GM12873 (cell line): ENCODE data around the gene RUSF1.

ENCODE experiments used
- TF ChIP-seq, protein P1 (sequence below): IDR thresholded peaks from 2 replicates; pipeline ENCODE4 v1.5.1; 2012; ENCODE audit warnings: low read depth, mild to moderate bottlenecking, moderate library complexity, low read length, control low read depth; ENCODE audit not compliant: insufficient read depth; ENCODE audit errors: missing control alignments

The RUSF1 gene

DNA sequence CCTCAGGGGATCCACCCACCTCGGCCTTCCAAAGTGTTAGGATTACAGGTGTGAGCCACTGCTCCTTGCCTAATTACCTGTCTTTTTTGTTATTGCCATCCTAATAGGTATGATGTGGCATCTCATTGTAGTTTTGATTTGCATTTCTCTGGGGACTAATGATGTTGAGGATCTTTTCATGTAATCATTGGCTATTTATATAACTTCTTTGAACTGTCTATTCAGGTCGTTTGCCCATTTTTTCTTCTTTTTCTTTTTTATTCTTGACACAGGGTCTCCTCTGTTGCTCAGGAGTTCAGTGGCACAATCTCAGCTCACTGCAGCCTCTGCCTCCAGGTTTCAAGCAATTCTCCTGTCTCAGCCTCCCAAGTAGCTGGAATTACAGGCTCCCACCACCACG lies 37.6 kb downstream of the RUSF1 start:
- TF ChIP-seq, protein P1, sequence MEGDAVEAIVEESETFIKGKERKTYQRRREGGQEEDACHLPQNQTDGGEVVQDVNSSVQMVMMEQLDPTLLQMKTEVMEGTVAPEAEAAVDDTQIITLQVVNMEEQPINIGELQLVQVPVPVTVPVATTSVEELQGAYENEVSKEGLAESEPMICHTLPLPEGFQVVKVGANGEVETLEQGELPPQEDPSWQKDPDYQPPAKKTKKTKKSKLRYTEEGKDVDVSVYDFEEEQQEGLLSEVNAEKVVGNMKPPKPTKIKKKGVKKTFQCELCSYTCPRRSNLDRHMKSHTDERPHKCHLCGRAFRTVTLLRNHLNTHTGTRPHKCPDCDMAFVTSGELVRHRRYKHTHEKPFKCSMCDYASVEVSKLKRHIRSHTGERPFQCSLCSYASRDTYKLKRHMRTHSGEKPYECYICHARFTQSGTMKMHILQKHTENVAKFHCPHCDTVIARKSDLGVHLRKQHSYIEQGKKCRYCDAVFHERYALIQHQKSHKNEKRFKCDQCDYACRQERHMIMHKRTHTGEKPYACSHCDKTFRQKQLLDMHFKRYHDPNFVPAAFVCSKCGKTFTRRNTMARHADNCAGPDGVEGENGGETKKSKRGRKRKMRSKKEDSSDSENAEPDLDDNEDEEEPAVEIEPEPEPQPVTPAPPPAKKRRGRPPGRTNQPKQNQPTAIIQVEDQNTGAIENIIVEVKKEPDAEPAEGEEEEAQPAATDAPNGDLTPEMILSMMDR, result no peak

DNA sequence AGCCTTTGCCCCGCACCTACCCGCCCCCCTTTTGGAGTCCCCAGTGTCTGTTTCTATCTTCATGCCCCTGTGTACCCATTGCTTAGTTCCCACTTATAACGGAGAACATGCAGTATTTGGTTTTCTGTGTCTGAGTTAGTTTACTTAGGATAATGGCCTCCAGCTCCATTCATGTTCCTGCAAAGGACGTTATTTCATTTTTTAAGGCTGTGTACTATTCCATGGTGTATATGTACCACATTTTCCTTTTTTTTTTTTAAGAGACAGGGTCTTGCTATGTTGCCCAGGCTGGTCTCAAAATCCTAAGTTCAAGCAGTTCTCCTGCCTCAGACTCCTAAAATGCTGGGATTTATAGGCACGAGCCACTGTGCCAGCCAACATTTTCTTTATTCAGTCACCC lies 40.3 kb downstream of the RUSF1 start:
- TF ChIP-seq, protein P1, result no peak

DNA sequence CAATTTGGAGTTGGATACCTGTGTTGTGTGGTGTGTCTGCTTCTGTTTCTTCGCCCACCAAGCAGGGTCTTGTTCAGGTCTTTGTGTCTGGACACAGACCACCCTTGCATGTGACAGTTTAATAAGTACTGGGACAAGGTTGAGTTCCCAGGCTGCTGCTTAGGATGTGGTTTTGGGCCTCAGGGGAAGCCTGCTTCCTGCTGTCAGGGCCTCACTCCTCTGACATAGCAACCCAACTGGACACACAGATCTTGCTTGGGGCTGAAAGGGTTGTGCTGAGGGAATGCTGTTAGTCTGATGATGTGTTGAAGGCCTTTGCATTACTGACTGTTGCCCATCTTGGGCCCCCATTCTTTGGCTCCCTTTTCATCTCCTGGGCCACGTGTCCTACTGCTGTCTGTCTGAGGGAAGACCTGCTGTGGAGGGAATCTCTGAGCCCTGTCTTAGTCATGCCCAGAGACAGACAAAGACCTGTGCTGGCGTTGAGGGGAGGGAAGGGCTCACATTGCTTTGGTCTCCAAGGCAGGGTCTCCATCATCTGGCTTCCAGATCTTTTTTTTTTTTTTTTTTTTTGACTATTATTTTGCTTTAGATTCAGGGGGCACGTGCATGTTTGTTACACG lies 40.9 kb downstream of the RUSF1 start:
- TF ChIP-seq, protein P1, result no peak

DNA sequence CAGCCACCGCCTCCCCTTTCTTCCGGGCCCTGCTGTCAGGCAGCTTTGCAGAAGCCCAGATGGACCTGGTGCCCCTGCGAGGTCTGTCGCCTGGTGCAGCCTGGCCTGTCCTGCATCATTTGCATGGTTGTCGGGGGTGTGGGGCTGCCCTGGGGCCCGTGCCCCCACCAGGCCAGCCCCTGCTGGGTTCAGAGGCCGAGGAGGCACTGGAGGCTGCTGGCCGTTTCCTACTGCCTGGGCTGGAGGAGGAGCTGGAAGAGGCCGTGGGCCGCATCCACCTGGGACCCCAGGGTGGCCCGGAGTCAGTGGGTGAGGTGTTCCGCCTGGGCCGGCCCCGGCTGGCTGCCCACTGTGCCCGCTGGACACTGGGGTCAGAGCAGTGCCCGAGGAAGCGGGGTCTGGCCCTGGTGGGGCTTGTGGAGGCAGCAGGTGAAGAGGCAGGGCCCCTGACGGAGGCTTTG lies 41.8 kb downstream of the RUSF1 start:
- TF ChIP-seq, protein P1, result no peak

DNA sequence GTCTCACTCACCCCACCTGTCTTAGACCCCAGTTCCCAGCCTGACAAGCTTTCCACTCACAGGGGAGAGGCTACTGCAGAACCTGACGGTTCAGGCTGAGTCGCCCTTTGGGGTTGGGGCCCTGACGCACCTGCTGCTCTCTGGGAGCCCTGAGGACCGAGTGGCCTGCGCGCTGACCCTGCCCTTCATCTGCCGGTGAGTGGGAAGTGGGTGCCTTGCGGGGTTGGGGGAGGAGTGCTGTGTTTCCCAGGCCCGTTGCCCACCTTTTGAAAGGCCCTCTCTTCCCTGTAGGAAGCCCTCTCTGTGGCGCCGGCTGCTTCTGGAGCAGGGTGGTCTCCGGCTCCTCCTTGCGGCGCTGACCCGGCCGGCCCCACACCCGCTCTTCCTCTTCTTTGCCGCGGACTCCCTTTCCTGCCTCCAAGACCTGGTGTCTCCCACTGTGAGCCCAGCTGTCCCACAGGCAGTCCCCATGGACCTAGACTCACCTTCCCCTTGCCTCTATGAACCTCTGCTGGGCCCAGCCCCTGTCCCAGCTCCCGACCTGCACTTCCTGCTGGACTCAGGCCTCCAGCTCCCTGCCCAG lies 42.3 kb downstream of the RUSF1 start:
- TF ChIP-seq, protein P1, result no peak

DNA sequence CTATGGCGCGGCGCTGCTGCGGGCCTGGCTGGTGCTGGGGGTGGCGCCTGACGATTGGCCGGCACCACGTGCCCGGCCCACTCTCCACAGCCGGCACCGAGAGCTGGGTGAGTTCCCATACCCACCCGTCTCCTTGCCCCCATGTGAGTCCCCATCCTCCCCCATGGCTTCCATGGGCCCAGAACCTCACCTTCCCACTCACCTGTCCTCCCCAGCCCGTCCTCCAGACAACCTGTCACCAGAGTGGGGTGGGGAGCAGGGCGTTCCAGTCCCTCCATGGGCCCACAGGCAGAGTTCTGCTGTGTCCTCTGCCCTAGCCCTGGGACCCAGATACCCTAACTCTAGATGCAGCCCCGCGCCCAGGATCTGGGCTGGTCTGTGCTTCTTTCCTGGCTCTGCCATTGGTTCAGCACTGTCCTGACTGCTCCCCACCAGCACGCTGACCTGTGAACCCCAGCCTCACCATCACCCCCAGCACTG lies 43.4 kb downstream of the RUSF1 start:
- TF ChIP-seq, protein P1, result no peak

DNA sequence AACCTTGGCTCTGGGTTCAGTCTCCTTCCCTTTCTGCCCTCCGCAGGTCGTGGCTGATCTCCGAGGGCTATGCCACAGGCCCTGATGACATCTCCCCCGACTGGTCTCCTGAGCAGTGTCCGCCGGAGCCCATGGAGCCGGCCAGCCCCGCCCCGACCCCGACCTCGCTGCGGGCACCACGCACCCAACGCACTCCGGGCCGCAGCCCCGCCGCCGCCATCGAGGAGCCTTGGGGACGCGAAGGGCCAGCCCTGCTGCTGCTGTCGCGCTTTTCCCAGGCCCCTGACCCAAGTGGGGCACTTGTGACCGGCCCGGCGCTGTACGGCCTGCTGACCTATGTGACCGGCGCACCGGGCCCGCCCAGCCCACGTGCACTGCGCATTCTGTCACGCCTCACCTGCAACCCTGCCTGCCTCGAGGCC lies 43.8 kb downstream of the RUSF1 start:
- TF ChIP-seq, protein P1, result no peak
